ENCODE data around the gene POLR3H.
"Not testable (repeated sequence)": the region's sequence is repeated elsewhere in the genome, so short reads cannot be mapped to it uniquely, and the experiment has no call there.

The POLR3H gene

GRCh38 chr22:41564563-41564962, 20.3 kb upstream of the POLR3H start:
- DNase-seq (ENCODE audit: low spot score), result no peak

- peak; percentile 74 for DNase-seq (ENCODE audit: low spot score)
Observed at GRCh38 chr22:41563051-41563711, 18.9 kb upstream of the POLR3H start.

GRCh38 chr22:41562461-41562860, 18.2 kb upstream of the POLR3H start:
- DNase-seq (ENCODE audit: low spot score), result no peak

GRCh38 chr22:41561788-41562187, 17.5 kb upstream of the POLR3H start:
- DNase-seq (ENCODE audit: low spot score), result no peak

GRCh38 chr22:41561335-41561734, 17.1 kb upstream of the POLR3H start:
- DNase-seq (ENCODE audit: low spot score), result no peak

- DNase-seq (ENCODE audit: low spot score), result no peak
Observed at GRCh38 chr22:41560095-41560471, 15.8 kb upstream of the POLR3H start.

- not testable (repeated sequence) for DNase-seq (ENCODE audit: low spot score)
Observed at GRCh38 chr22:41558241-41558630, 14.0 kb upstream of the POLR3H start.

- DNase-seq (ENCODE audit: low spot score), result peak; percentile 87
Observed at GRCh38 chr22:41557401-41558240, 13.4 kb upstream of the POLR3H start.

GRCh38 chr22:41556561-41556960, 12.3 kb upstream of the POLR3H start:
- DNase-seq (ENCODE audit: low spot score), result no peak

- no peak for DNase-seq (ENCODE audit: low spot score)
Observed at GRCh38 chr22:41555325-41555982, 11.2 kb upstream of the POLR3H start.

GRCh38 chr22:41551877-41552582, 7.8 kb upstream of the POLR3H start:
- DNase-seq (ENCODE audit: low spot score), result no peak

- DNase-seq (ENCODE audit: low spot score), result no peak
Observed at GRCh38 chr22:41550952-41551491, 6.8 kb upstream of the POLR3H start.

- DNase-seq (ENCODE audit: low spot score), result no peak
Observed at GRCh38 chr22:41548830-41549211, 4.6 kb upstream of the POLR3H start.

GRCh38 chr22:41544671-41545476, 604 bp upstream of the POLR3H start:
- DNase-seq (ENCODE audit: low spot score), result no peak

- DNase-seq (ENCODE audit: low spot score), result no peak
Observed at GRCh38 chr22:41542224-41542623, 2.0 kb downstream of the POLR3H start.

GRCh38 chr22:41541484-41541883, 2.8 kb downstream of the POLR3H start:
- no peak for DNase-seq (ENCODE audit: low spot score)

- no peak for DNase-seq (ENCODE audit: low spot score)
Observed at GRCh38 chr22:41540365-41540764, 3.9 kb downstream of the POLR3H start.

- no peak for DNase-seq (ENCODE audit: low spot score)
Observed at GRCh38 chr22:41540006-41540315, 4.3 kb downstream of the POLR3H start.

GRCh38 chr22:41539146-41540005, 4.9 kb downstream of the POLR3H start:
- DNase-seq (ENCODE audit: low spot score), result no peak

- DNase-seq (ENCODE audit: low spot score), result no peak
Observed at GRCh38 chr22:41538583-41538982, 5.7 kb downstream of the POLR3H start.

- no peak for DNase-seq (ENCODE audit: low spot score)
Observed at GRCh38 chr22:41537203-41537602, 7.1 kb downstream of the POLR3H start.
